SK-N-SH (cell line): ENCODE data around the gene SFXN1. TPM values are rescaled to one million over a fixed set of nuclear protein-coding genes. Genes with fewer than 3 reads are reported as not detected.

Experiments
- CTCF ChIA-PET: fragments of 300-600, 350-600 bp; formaldehyde crosslinking; extraction: SDS; loops from one replicate; lab custom pipeline; 2021; lab: Yijun Ruan, JAX
- POLR2A ChIA-PET: fragments of 350-600 bp; sonication (Branson Sonifier 250); formaldehyde crosslinking; extraction: SDS; loops from one replicate; lab custom pipeline; 2020; ENCODE audit warnings: antibody characterized with exemption, inconsistent platforms; lab: Yijun Ruan, JAX
- DNase-seq: peaks from one replicate; pipeline ENCODE4 v3.0.0; 2012
- H2AFZ ChIP-seq: fragments of 200-600 bp; sonication (generic); 2 replicates; pipeline ENCODE4 v1.8.1; 2016; ENCODE audit warnings: antibody characterized with exemption, mild to moderate bottlenecking, low read depth
- H3F3A ChIP-seq: fragments of 200-600 bp; sonication (generic); replicated peaks from 2 replicates; pipeline ENCODE3; 2016; ENCODE audit warnings: antibody characterized with exemption, mild to moderate bottlenecking; ENCODE audit not compliant: insufficient read depth
- H3K27ac ChIP-seq, 2 experiments: fragments of 200-500 bp in 1 of 2; fragments of 200-600 bp in 1 of 2; sonication (Bioruptor generic) in 1 of 2; sonication (generic), shearing (Covaris generic) in 1 of 2; 2 replicates each; pipeline versions ENCODE4 v1.5.1 to v1.6.1; 2014 to 2016; ENCODE audit warnings: low read depth in 2 of 2, inconsistent platforms in 1 of 2, low read length in 1 of 2, mild to moderate bottlenecking in 1 of 2, mixed read lengths in 1 of 2
- H3K27me3 ChIP-seq: fragments of 200-600 bp; sonication (generic), shearing (Covaris generic); 2 replicates; pipeline ENCODE4 v1.6.1; 2016; ENCODE audit warnings: mixed run types; ENCODE audit not compliant: insufficient read depth
- H3K36me3 ChIP-seq, 2 experiments: fragments of 200-500 bp in 1 of 2; fragments of 200-600 bp in 1 of 2; sonication (Bioruptor generic) in 1 of 2; sonication (generic) in 1 of 2; replicated peaks in 1 of 2; 2 replicates each; pipeline versions ENCODE3 to v1.5.1; 2014 to 2016; ENCODE audit warnings: low read length in 1 of 2, mild to moderate bottlenecking in 1 of 2; ENCODE audit not compliant: insufficient read depth in 2 of 2, control insufficient read depth in 1 of 2
- H3K4me1 ChIP-seq, 2 experiments: fragments of 200-500 bp in 1 of 2; fragments of 200-600 bp in 1 of 2; sonication (Bioruptor generic) in 1 of 2; sonication (generic), shearing (Covaris generic) in 1 of 2; 2 replicates each; pipeline versions ENCODE4 v1.5.1 to v1.6.1; 2014 to 2016; ENCODE audit warnings: low read depth in 1 of 2, low read length in 1 of 2, mixed run types in 1 of 2; ENCODE audit not compliant: insufficient read depth in 2 of 2, control insufficient read depth in 1 of 2
- H3K4me2 ChIP-seq: fragments of 200-600 bp; sonication (generic), shearing (Covaris generic); 2 replicates; pipeline ENCODE4 v1.6.1; 2017; ENCODE audit warnings: mixed run types
- H3K4me3 ChIP-seq, 2 experiments: fragments of 200-500 bp in 1 of 2; fragments of 200-600 bp in 1 of 2; sonication (Bioruptor generic) in 1 of 2; sonication (generic), shearing (Covaris generic) in 1 of 2; 2 replicates each; pipeline versions ENCODE4 v1.5.1 to v1.8.1; 2014 to 2016; ENCODE audit warnings: low read depth in 2 of 2, inconsistent platforms in 1 of 2, low read length in 1 of 2, mild to moderate bottlenecking in 1 of 2, mixed read lengths in 1 of 2, moderate library complexity in 1 of 2
- H3K79me2 ChIP-seq: fragments of 200-600 bp; sonication (generic); 2 replicates; pipeline ENCODE4 v1.8.1; 2017; ENCODE audit warnings: mild to moderate bottlenecking; ENCODE audit not compliant: insufficient read depth
- H3K9ac ChIP-seq: fragments of 200-600 bp; sonication (generic); 2 replicates; pipeline ENCODE4 v1.6.1; 2017; ENCODE audit warnings: mixed run types
- H3K9me2 ChIP-seq: fragments of 200-600 bp; sonication (generic); 2 replicates; pipeline ENCODE4 v1.6.1; 2017; ENCODE audit warnings: mixed run types
- H3K9me3 ChIP-seq: fragments of 200-600 bp; sonication (generic); 2 replicates; pipeline ENCODE4 v1.6.1; 2017; ENCODE audit warnings: mixed run types, mild to moderate bottlenecking, moderate library complexity
- H4K20me1 ChIP-seq: fragments of 200-600 bp; sonication (generic); 2 replicates; pipeline ENCODE4 v1.6.1; 2017; ENCODE audit warnings: mild to moderate bottlenecking, mixed run types; ENCODE audit not compliant: insufficient read depth
- ELF1 ChIP-seq: IDR thresholded peaks from 2 replicates; pipeline ENCODE4 v1.4.0; 2012
- EZH2phosphoT487 ChIP-seq: fragments of 200-600 bp; sonication (generic); IDR thresholded peaks from 2 replicates; pipeline ENCODE4 v1.6.1; 2017; ENCODE audit warnings: low read depth, mixed run types, mild to moderate bottlenecking, antibody characterized with exemption, moderate library complexity, borderline replicate concordance
- FOSL2 ChIP-seq: IDR thresholded peaks from 2 replicates; pipeline ENCODE4 v1.4.0; 2012; ENCODE audit warnings: low read depth, mild to moderate bottlenecking, moderate library complexity, borderline replicate concordance
- FOXJ3 ChIP-seq: sonication (generic); formaldehyde crosslinking; IDR thresholded peaks from 2 replicates; pipeline ENCODE4 v1.5.1; 2020; ENCODE audit warnings: mild to moderate bottlenecking, missing genetic modification reagents
- FOXM1 ChIP-seq: IDR thresholded peaks from 2 replicates; pipeline ENCODE4 v1.4.0; 2012; ENCODE audit warnings: low read depth, mild to moderate bottlenecking
- JUND ChIP-seq: IDR thresholded peaks from 2 replicates; pipeline ENCODE4 v1.4.0; 2012
- MXI1 ChIP-seq: IDR thresholded peaks from 2 replicates; pipeline ENCODE4 v1.6.1; 2012; ENCODE audit warnings: mild to moderate bottlenecking, low read depth, low read length, improper control_type of control experiment
- NFIC ChIP-seq: IDR thresholded peaks from 2 replicates; pipeline ENCODE4 v1.4.0; 2012; ENCODE audit warnings: borderline replicate concordance
- NRF1 ChIP-seq: IDR thresholded peaks from 2 replicates; pipeline ENCODE4 v1.6.1; 2012; ENCODE audit warnings: low read depth, mild to moderate bottlenecking, low read length
- PBX3 ChIP-seq: IDR thresholded peaks from 2 replicates; pipeline ENCODE4; 2012
- POLR2AphosphoS5 ChIP-seq: IDR thresholded peaks from 2 replicates; pipeline ENCODE4 v1.6.1; 2012; ENCODE audit warnings: low read depth, low read length
- RAD21 ChIP-seq: IDR thresholded peaks from 2 replicates; pipeline ENCODE4 v1.6.1; 2012; ENCODE audit warnings: mild to moderate bottlenecking, low read length
- RCOR1 ChIP-seq: fragments of 150-350 bp; IDR thresholded peaks from 2 replicates; pipeline ENCODE4 v1.6.1; 2017; ENCODE audit warnings: antibody characterized with exemption, low read length
- REST ChIP-seq: IDR thresholded peaks from 2 replicates; pipeline ENCODE4 v1.6.1; 2012; ENCODE audit warnings: mild to moderate bottlenecking, low read depth, low read length, moderate library complexity
- RXRA ChIP-seq: IDR thresholded peaks from 2 replicates; pipeline ENCODE4 v1.4.0; 2012; ENCODE audit warnings: low read depth, mild to moderate bottlenecking, borderline replicate concordance
- TEAD4 ChIP-seq: IDR thresholded peaks from 2 replicates; pipeline ENCODE4 v1.4.0; 2012; ENCODE audit warnings: mild to moderate bottlenecking, borderline replicate concordance; ENCODE audit not compliant: insufficient read depth
- whole genome bisulfite sequencing: methylation state at CpG from one replicate; pipeline ENCODE4 v1.1.6; 2017; ENCODE audit warnings: low lambda C conversion rate; 5-methylcytosine and 5-hydroxymethylcytosine counted together
- polyA plus RNA-seq, 3 experiments: library from polyadenylated mRNA; depleted of rRNA; stranded (reverse); fragments of >200 nt; gene quantifications; 2 replicates each; pipeline ENCODE4 v1.2.3, GENCODE V29; 2012
- TF ChIP-seq, protein P1 (sequence below): fragments of 200-600 bp; sonication (generic); IDR thresholded peaks from 2 replicates; pipeline ENCODE4 v1.6.1; 2017; ENCODE audit warnings: antibody characterized with exemption, mild to moderate bottlenecking, moderate library complexity

SFXN1 gene
- polyA plus RNA-seq, 1 of the 3 experiments (the other 2 are of a cell fraction): 73.6 TPM

DNA sequence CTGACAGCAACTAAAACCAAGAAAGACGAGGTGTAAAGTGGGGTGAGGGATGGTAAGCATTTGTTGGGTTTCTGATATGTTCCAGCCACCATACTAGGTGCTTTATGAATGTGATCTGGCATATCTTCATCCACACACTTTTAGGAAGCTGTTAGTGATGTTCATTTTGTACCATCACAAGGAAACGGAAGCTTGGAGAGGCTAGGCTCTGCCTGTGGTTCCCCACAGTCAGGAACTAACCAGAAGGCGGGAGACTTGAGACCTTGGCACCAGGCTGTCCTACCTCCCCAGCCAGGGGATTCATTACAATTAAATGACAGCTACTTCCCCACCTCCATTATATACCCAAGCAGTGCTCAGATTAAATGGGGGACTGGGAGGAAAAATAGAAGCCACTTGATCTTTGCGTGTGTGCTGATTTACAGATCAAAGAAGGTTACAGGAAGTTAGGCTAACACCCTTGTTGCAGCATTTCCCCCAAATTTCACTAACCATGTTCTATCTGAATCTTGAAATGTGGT is 43.0 kb downstream of the SFXN1 start:
- H3K79me2 ChIP-seq: no peaks in the 10 kb centered on the region
- H3K27me3 ChIP-seq: no peaks in the 10 kb centered on the region
- no peaks in the 10 kb centered on the region for H4K20me1 ChIP-seq
- ChIA-PET POLR2A (interaction anchor here (0.6 kb wide), 1 partner anchor 20 kb away, joined by 3 read pairs; no protein-coding TSS in a partner anchor), CTCF (interaction anchor here (5.9 kb wide), 1 partner anchor 13 kb away, joined by 51 read pairs; no protein-coding TSS in a partner anchor)
- TF ChIP-seq NRF1 (no peak), TEAD4 (no peak), NFIC (no peak), EZH2phosphoT487 (no peak), ELF1 (no peak), POLR2AphosphoS5 (no peak), FOSL2 (no peak), REST (no peak), MXI1 (no peak), RAD21 (no peak), FOXM1 (no peak), JUND (no peak), RCOR1 (no peak), FOXJ3 (CRISPR knock-in tag) (no peak), PBX3 (no peak), RXRA (no peak)
- TF ChIP-seq, protein P1, sequence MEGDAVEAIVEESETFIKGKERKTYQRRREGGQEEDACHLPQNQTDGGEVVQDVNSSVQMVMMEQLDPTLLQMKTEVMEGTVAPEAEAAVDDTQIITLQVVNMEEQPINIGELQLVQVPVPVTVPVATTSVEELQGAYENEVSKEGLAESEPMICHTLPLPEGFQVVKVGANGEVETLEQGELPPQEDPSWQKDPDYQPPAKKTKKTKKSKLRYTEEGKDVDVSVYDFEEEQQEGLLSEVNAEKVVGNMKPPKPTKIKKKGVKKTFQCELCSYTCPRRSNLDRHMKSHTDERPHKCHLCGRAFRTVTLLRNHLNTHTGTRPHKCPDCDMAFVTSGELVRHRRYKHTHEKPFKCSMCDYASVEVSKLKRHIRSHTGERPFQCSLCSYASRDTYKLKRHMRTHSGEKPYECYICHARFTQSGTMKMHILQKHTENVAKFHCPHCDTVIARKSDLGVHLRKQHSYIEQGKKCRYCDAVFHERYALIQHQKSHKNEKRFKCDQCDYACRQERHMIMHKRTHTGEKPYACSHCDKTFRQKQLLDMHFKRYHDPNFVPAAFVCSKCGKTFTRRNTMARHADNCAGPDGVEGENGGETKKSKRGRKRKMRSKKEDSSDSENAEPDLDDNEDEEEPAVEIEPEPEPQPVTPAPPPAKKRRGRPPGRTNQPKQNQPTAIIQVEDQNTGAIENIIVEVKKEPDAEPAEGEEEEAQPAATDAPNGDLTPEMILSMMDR: no peak
- H3K9ac ChIP-seq: no peak overlapping the region
- H3F3A ChIP-seq: no peaks in the 10 kb centered on the region
- no peak overlapping the region for H2AFZ ChIP-seq
- no peak for DNase-seq
- H3K4me1 ChIP-seq: no peaks in the 10 kb centered on the region; a peak in 1 of 4 replicates
- H3K27ac ChIP-seq: no peak overlapping the region
- H3K4me2 ChIP-seq: no peak overlapping the region
- peaks cover 60 to 88% of the 10 kb centered on the region in 2 experiments for H3K36me3 ChIP-seq
- WGBS: 93% methylated on average over 3 of the region's 4 CpGs
- H3K9me2 ChIP-seq: no peaks in the 10 kb centered on the region
- H3K9me3 ChIP-seq: no peaks in the 10 kb centered on the region
- H3K4me3 ChIP-seq: no peak overlapping the region
